Stimulated activated naive CD8-positive, alpha-beta T cell treated with anti-CD3 and anti-CD28 coated beads, Interleukin-15, Interleukin-2, amounts not matched to agents 100 U/mL and 50 U/mL, for 24 hours (primary cell): ENCODE measurements around the gene MICAL3.
"Not testable (repeated sequence)": the region's sequence is repeated elsewhere in the genome, so short reads cannot be mapped to it uniquely, and the experiment has no call there.

Source experiments
- ATAC-seq: fragments of 150-1000 bp; cut with Tn5 transposase; one replicate; pipeline ENCODE4 v1.10.0; 2021
- DNase-seq: peaks from one replicate; pipeline ENCODE4 v3.0.0; 2021

MICAL3 gene

DNA sequence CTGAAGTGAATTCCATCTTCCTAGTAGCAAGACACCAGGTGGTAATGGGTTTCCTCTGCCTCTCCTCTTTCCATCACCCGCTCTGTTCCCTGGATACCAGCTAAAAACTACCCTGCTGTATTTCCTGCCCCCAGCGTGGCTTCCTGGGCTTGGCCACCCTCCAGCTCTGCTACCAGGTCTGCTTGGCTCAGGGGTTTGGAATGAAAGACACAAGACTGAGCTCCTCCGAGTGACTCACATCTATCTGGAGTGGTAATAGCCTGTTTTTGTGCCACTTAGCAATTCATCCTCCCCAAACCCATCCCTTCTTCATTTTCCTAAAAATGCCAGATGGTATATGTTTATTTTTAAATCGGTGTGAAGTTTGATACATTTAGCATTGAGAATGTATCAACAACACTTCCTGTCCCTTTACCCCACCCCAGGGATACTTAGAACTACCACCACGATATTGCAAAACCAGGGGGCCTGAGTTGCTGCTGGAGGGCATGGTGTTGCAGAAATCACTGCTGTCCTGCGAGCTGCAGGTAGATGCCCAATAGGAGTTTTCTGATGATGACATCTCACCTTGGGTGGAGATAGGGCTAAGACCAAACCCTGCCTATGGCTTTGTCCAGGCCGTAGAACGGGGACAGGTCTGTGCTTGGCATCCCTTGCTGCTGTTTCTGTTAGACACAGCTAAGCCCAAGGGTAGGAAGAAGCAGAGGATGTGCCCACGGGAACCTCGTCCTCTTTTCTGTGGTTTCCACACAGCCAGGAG is 7.5 kb upstream of the MICAL3 start:
- DNase-seq = no peak
- ATAC-seq = no peak

DNA sequence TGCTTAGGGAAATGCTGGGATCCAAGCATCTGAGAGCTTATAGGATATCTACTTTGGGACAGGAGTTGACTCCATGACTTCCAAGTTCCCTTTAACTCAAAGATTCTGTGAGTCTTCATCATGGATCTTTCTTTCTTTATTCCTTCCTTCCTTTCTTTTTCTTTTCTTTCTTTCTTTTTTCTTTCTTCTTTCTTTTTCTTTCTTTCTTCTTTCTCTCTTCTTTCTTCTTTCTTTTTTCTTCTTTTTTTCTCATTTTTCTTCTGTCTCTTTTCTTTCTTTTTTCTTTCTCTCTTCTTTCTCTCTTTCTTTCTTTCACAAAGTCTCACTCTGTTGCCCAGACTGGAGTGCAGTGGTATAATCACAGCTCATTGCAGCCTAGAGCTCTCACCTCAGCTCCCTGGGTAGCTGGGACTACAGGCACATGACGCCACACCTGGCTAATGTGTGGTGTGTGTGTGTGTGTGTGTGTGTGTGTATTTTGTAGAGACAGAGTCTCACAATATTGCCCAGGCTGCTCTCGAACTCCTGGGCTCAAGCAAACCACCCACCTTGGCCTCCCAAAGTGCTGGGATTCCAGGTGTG is 5.4 kb upstream of the MICAL3 start:
- DNase-seq = no peak
- ATAC-seq = no peak

DNA sequence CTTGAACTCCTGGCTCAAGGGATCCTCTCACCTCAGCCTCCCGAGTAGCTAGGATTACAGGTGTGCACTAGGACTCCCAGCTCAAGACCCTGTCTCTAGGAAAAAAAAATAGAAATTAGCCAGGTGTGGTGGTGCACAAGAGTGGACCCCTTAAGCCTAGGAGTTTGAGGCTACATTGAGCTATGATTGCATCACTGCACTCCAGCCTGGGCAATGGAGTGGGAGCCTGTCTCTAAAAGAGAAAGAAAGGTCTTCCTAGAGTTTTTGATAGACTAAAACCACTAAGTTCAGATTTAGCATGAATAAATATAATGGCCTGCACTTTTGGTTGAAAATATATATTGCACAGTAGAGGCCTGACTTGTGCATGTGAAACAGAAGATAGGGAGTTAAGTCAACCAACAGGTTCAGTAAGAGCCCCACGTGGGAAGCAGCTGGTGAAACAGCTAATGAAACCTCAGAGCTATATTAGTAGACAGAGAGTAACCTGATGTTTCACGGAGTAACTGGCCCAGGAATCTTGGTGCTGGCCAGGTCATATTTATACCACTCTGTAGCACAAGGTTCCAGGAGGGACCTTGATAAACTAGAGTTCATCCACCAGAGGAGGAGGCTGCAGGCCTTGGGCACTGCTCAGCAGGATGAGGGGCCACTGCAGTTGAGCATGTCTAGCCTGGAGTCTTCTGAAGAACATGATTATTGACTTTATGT is 4.6 kb upstream of the MICAL3 start:
- ATAC-seq = no peak

DNA sequence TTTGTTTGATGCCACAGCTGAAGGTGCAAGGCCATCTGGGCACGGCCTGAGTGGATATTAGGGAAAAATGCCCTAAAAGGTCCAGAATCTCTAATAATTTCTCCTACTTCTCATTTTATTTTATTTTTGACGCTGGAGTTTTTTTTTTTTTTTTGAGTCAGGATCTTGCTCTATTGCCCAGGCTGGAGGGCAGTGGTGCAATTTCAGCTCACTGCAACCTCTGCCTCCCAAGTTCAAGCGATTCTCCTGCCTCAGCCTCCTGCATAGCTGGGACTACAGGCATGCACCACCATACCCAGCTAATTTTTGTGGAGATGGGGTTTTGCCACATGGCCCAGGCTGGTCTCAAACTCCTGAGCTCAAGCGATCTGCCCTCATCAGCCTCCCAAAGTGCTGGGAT is 1.5 kb upstream of the MICAL3 start:
- not testable (repeated sequence) for DNase-seq, ATAC-seq

More for the DNA sequence above, 4.6 kb upstream of the MICAL3 start:
- DNase-seq = no peak

DNA sequence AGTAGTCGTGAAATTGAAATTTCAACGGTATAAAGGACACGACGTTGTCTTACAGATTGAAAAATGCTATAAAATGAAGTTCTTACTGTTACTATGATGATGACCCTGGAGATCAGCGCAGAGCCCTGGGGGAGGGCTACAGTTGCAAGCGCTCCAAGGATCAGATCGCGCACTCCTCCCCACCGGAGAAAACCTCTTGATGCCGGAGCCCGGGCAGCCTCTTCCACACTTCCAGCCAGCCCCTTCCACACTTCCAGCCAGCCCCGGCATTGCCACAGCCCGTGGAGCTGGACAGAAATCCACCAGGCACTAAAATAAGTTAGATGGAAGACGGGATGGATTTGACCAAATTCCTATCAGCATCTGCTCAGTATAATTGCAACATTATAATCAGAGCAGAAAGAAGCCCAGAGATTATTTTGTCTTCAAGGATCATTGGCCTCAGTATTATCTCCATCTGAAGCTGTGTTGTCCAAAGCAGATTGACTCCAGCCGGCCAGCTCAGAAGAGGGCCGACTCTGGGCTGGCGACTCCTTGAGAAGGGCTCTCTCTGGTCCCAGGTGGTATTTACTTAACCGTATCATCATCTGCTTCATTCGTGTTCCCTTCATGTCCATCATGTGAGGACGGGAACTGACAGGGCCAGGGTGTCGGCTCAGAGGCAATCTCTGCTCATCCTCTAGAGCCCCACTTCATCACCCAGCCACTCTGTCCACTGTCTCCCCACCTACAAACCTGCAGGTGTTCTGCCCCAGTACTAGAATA is 777 bp upstream of the MICAL3 start:
- DNase-seq (no peak), ATAC-seq (no peak)

DNA sequence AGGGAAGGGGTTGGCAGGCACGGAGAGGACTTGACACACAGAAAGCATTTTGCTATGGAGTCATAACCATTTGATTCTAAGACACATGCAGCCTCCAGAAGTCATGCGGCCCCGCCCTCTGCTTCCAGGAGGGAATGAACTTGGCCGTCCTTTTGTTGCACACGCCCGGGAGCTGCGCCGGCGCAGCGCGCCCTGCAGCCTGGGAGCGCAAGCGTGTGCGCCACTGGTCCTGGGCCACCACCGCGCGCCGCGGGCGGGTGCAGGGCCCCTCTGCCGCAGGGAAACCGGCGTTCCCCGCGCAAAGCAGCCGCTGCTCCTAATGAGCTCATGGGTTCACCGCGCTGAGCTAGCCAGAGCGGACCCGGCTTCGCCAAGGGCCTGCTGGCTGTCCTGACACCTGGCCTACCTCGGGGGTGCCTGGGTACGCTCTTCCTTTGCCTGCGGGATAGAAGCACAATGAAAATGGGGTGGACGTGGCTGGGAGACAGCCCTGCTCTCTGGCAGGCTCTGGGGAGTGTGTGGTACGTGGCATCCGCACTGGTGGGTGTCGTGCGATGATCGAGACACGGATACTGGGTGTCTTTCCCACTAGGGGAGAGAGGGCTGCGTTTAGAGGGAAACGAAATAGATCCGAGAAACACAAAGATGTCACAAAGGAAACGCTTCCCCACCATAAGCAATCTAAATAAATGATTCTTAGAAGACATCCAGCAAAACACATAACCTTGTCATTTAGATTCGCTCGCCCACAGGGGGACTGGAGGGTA is 669 bp downstream of the MICAL3 start:
- ATAC-seq = peak; percentile 48
- peak; percentile 41 for DNase-seq

DNA sequence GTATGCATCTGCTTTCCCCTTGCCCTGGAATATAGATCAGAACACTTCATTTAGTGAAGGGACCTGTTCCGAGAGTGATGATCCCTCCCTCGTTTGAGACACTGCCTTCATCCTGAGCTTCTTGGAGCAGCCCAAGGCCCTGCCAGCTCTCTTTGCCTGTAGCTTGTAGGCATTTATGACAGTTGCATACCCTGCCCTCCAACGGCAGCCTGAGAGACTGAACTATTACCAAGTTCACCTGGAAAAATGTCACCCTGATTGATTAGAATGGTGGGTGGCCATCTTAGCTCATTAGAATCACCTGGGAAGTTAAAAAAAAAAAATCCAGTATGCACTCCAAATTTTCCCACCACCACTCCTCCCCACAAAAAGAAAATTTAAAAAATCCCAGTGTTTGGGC is 1.5 kb downstream of the MICAL3 start:
- ATAC-seq (no peak), DNase-seq (no peak)

DNA sequence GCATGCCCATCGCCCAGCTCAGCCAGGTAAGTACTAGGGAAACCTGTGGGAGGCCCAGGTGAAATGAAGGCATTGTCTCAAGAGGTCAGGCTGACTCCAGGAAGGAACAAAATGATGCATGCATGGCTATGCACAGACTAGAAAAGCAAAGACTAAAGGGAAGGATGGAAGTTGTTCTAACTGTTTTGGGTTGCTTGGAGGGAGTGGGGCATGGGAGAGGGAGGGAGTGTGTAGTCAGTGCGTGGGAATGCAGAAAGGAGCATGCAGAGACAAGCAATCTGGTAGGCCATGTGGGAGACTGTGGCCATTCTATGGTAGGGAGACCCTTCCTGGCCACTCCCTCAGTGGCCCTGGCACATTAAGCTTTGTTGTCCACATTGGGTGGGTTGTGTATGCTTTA is 2.9 kb downstream of the MICAL3 start:
- DNase-seq (no peak), ATAC-seq (no peak)

DNA sequence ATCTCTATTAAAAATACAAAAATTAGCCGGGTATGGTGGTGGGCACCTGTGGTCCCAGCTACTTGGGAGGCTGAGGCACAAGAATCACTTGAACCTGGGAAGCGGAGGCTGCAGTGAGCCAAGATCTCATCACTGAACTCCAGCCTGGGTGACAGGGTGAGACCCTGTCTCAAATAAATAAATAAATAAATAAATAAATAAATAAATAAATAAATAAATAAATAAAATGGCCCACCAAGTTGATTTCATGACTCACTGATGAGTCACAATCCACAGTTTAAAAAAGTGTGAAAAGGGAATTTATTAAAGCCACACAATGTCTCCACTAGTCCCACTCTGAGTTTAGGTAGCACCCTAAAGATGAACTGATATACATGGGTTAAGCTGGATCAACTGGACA is 3.6 kb downstream of the MICAL3 start:
- not testable (repeated sequence) for ATAC-seq, DNase-seq

DNA sequence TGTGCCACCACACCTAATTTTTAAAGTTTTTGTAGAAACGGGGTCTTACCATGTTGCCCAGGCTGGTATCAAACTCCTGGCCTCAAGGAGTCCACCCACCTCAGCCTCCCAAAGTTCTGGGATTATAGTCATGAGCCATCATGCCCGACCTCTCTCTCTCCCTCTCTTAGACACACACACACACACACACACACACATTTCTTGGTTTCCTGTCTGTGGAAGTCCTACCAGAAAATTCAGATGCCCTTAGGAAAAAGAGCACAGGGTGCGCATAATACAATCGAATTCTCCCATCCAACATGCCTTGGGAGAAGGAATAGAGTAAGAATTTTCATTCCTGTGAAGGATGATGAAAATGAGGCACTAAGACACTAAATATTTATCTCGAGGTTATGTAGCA is 10.4 kb downstream of the MICAL3 start:
- no peak for ATAC-seq
- no peak for DNase-seq

DNA sequence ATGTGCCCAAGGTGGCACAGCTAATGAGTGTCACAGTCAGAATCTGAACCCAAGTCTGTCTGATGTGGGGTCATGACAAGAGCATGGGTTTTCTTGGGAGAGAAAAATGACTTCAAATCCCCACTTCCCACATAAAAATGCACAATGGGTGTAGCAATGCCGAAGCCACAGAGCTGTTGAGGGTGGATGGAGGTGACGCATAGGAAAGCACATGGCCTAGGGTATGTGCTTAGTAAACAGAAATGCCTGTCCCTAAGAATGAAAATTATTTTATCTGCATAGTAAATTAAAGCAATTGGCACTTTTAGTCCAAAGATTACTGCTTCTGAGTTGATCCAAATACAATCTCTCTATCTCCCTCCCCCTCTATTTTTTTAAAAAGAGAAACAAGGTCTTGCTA is 10.9 kb downstream of the MICAL3 start:
- ATAC-seq = no peak

DNA sequence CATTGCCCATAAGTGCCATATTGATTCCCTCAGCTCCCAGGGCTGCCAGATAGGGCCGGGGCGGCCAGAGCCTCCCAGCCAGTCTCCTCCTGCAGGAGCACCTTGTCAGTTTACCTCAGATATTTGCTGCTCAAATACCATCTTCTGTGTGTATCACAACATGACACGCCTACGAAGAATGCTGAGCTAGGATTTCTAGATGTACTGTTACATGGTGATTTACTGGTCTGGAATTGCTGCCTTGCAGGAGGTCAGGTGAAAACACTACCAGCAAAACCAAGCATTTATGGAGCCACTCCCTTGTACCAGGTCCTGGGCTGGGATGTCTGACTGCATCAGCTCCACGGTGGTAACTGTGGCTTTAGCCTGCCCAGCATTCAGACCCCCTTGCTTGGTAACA is 11.8 kb downstream of the MICAL3 start:
- no peak for DNase-seq
- no peak for ATAC-seq

More for the DNA sequence above, 10.9 kb downstream of the MICAL3 start:
- no peak for DNase-seq

DNA sequence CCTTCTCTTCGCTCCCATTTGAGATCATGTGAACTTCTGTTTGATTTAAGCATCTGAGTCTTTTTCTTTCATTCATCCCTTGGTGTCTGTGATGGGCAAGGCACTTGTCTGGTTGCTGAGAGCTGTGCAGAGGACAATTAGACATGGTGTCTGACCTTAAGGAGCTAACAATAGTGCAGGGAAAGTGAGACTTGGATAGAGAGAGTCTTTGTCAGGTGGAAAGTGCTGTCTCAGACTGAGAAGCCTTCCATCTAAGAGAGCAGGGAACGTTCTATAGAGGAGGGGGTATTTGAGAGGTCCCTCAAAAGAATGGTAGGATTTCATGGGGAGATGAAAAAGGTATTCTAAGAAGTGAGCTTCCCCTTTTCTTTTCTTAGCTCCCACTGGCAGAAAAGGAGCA is 14.1 kb downstream of the MICAL3 start:
- ATAC-seq = no peak
- no peak for DNase-seq

DNA sequence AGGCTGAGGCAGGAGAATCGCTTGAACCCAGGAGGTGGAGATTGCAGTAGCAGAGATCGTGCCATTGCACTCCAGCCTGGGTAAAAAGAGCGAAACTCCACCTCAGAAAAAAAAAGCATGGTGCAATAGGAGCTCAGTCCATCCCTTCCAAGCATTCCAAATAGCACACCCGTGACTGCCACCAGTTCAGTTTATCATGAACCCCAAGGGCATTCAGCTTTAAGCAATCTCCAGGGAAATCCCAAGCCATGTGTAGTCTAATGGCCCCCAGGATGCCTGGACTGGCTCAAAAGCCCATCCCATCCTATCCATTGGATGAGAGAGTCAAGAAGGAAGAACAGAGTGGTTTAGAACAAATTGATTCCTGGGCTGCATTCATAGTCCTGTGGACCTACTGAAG is 16.2 kb downstream of the MICAL3 start:
- DNase-seq (no peak), ATAC-seq (no peak)

DNA sequence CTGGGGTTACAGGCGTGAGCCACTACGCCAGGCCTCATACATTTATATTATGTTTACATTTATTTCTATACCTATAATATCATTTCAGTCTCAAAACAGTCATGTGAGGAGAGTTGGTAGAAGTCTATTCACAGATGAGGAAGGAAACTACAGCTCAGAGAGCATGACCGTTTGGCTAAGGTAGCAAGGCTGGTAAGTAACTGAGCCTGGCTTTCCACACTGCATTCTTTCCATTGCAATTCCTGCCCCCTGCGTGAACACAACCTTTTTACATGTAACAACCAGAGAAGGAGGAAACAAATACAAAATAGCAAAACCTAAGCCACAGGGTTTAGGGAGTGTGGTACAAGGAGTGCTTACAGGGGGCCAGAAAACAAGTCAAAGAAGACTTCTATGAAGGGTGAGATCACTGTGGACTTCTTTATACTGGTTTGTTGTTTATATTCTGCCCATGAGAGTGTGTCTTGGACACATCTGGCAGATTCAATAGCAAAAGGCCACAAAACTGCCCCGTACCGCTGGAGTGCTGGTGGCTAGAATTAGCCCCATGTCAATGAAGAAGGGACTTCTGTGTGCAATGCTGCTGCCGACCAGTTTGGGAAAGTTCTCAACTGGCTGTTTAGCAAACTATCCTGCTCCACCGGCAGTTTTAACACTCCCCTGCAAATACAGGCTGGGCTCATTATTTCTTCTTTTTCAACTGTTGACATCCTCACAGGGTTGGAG is 19.0 kb downstream of the MICAL3 start:
- ATAC-seq = no peak
- no peak for DNase-seq

DNA sequence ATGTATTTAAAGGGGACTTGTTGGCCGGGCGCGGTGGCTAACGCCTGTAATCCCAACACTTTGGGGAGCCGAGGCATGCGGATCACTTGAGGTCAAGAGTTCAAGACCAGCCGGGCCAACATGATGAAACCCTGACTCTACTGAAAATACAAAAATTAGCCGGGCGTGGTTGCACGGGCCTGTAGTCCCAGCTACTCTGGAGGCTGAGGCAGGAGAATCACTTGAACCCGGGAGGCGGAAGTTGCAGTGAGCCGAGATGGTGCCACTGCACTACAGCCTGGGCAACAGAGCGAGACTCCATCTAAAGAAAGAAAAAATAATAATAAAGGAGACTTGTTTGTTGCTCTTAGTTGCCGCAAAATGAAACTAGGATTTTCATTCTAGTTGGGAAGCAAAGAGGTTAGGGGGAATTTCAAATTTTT is 22.5 kb downstream of the MICAL3 start:
- not testable (repeated sequence) for ATAC-seq, DNase-seq

DNA sequence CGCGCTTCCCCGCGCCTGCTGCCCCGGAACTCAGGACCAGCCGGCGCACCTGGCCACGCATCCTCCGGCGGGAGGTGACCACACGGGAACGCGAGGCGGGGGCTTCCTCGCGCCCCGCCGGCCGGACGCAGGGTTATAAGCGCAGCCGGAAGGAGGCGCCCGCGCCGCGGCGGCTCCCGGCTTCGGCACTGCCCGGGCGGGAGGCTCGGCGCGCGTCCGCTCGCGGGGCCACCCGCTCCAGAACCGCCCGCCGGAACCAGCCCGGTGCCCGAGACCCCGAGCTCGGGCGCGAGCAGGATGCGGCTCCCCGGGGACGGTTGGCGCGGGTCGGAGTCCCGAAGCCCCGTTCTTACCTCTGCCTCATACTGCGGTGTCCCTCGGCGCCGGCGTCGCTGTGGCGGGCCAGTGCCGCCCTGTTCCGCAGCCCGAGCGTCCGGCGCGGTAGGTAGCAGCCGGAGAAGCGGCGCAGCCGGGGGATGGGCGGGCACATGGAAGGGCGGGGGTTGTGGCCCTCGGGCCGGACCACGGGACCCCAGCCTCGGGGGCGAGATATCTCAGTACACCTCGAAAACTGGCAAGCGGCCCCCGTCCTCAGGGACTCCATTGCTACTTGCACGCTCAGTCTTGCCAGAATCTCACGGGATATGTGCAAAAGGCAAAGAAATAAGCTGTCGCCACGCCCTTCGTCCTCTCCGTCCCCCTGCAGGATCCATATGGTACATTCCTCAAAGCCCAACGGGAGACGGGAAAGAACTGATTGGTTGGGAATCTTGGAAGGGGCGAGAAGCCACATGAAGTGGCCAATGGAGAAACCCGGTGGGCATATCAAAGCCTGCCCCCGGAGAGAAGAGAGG is 23.1 kb downstream of the MICAL3 start:
- ATAC-seq (peak; percentile 84), DNase-seq (peak; percentile 85)

DNA sequence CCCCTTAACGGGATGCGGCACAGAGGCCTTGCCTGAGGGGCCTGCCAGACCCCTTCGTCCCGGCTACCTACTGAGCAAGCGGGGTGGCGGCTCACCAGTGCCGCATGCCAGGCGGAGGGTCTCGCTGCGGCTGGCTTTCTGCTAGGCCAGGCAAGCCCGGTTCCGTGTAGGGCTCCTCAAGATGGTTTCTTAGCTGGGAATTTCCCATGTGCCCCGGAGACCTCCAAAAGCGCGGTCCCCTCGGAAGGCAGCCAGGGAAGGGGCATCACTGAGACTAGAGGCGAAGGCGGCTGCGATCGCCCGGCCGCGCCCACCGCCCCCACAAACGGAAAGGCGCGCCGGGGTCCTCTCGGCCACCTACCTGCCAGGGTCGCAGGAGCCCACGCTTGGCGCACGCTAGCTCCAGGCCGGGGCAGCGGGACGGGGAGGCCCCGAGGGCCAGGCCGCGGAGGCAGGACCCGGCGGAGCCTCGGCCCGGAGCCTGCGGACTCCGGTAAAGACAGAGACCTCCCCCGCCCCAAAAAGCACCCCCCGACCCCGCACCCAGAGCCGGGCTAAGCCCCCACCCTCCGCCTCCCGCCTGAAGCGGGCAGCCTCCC is 23.8 kb downstream of the MICAL3 start:
- no peak for ATAC-seq

DNA sequence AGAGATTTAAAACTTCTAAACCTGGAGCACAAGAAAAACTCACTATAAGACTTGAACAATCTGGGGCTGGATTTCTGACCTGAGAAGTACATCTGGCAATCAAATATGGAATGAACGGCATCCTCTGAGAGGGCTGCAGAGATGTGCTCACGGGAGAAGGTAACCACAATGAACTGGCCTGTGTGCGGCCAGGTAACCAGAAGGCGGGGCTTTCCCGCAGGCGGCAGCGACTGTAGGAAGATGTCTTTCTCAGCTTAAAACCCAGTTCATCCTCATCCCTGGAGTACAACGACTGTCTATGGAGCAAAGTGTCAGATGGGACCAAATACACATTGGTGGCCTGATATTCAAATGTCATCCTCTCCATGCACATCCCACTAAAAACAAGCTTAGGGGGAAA is 24.5 kb downstream of the MICAL3 start:
- ATAC-seq = no peak
- DNase-seq = no peak

More for the DNA sequence above, 23.8 kb downstream of the MICAL3 start:
- peak; percentile 48 for DNase-seq

DNA sequence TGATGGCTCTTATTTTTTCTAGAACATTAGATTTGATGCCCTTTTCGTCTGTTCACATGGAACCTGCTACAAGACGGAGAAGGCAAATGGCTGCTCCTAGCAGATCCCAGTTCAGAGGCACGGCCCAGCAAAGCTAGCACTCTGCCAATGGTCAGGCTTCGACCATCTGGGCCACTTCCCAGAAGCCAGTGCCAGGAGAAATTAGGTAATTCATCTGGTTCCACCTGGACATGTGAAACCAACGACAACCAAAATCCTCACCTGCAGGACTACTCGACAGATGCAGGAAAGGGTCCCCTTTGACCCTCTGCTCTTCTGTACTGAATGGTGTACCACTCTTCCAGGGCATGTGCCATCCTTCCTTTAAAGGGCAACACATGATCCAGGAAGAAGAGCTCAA is 25.4 kb downstream of the MICAL3 start:
- no peak for DNase-seq
- no peak for ATAC-seq
